ENCODE measurements around the gene IER5L.
"Not testable (repeated sequence)": the region's sequence is repeated elsewhere in the genome, so short reads cannot be mapped to it uniquely, and the experiment has no call there.

Gene IER5L

DNA sequence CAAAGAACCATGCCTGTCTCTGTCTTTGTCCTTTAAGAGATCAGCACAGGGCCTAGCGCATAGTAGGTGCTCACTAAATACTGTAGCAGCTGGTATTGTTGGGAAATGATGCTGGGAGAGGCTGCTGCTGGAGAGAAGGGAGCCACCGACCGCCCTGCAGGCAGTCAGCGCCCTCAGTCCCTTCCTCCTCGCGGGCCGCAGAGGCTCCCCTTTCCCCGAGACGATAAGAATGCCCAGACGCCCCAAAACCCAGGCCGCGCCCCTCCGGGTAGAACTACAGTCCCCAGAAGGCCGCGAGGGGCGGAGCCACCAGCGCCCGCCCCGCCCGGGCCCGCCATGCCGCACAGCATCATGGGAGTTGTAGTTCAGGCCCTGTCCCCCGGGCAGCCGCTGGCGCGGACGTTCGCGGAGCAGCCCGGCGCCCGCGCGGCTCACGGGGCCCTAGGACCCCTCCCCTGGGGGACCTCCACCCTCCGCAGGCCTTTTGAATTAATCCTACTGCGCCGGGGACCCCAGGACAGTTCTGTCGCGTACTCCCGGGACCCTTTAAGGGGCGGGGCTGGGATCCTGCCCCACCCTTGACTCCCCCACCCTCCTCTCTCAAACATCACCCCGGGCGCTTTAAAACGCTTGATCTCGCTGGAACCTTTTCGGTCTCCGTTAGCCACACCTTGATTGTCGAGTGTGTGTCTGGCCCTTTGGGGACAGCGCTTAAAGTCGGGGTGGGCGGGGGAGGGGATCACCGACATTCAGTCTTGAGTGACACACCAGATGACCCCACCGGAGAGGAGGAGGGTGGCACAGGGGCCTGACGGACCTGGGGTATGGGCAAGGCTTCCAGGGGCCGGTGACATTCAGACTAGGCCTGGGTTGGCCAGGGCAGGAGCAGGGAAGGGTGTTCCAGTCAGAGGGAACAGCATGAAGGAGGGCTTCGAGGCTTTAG lies 24.8 kb upstream of the IER5L start:
- FAIRE-seq = no peak

DNA sequence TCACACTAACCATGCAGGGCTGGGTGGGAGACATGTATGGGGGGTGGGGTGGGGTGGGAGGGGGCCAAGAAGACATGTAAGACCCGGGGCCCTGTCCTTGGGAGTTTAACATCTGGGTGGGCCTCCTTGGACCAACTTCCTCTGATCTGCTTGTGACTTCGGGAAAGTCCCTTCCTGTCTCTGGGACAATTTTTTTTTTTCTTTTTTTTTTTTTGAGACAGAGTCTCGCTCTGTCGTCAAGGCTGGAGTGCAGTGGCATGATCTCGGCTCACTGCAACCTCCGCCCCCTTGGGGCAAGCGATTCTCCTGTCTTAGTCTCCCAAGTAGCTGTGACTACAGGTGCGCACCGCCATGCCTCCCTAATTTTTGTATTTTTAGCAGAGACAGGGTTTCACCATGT lies 23.8 kb upstream of the IER5L start:
- FAIRE-seq = no peak

DNA sequence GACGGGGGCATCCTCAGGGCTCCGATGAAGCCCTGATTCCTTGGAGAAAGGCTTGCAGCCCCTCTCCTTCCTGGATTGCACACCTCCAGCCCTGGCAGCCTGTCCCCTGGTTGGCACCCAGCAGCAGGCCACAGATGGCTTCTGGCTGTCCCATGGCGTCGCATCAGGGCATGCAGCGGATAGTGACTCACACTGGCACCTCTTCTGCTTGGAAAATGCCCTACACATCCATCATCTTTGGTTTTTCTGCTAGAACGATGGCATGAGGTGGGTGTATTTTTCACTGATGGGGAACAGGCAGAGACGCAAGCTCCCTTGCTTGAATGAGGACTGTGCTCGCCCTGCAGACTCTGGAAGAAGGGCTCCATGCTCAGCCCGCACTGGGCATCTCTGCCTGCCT lies 23.2 kb upstream of the IER5L start:
- no peak for FAIRE-seq

DNA sequence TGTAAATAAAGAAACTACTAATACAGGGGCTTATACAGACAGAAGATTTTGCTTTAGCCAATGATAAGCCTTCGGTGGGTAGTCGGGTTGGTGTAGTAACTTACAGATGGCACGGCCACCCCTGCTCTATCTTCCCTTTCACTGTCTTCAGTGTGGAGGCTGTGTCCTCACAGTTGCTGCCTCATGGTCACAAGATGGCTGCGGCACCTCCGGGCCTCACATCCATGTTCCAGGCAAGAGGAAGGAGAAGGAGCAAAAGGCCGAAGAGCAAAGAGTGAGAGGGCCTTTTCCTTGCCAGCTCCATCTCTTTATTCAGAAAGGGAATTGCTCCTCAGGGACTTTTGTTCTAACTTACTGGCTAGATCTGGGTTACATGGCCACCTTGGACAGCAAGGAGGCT lies 22.2 kb upstream of the IER5L start:
- no peak for FAIRE-seq

GRCh38 chr9:129199044-129199435 lies 21.0 kb upstream of the IER5L start:
- no peak for FAIRE-seq

DNA sequence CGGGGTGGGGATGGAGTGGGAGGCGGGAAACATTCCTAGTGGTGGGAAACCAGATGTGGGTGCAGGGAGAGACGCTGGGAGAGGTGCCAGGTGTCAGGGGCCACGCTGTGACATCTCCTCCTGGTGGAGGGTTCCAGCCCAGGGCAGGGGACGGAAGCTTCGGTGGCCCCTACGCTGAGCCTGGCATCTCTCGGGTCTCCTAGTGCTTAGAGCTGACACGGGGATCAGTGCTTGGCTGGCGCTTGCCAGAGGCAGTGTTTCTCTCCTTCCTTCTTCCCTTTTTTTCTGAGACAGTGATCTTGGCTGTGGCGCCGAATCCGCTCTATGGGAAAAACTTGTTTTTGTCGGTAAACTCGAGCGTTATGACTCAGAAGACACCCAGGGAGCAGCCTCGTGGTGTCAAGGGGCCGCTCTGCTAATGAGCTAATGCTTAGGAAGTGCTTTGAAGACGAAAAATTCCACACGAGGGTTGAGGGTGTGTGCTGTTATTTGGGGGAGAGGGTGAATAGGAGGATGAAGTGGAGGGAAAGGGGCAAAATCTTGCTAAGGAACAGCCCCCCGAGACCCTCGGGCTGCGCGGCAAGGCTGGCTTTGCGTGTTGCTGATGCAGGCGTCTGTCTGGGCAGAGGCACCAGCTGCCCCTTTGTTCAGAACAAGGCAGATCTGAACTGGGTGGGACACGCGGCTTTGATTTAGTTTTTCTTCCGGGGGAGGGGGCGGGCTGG lies 20.4 kb upstream of the IER5L start:
- FAIRE-seq = no peak

DNA sequence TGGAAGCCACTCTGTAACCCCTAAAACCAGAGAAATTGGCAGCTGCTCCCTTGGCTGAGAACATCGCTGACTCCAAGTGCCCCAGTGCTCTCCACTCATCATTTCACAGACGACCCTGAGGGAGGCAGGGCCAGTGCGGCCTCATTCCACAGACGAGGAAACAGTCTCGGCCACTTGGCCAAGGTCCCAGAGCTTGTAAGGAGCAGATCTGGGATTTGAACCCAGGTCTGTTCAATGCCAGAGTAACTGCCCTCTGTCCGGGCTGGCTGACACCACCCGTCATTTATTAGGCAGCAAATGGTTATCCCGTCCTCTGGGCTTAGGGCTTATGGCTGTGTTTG lies 19.9 kb upstream of the IER5L start:
- no peak for FAIRE-seq

GRCh38 chr9:129197045-129197444 lies 19.0 kb upstream of the IER5L start:
- FAIRE-seq = not testable (repeated sequence)

DNA sequence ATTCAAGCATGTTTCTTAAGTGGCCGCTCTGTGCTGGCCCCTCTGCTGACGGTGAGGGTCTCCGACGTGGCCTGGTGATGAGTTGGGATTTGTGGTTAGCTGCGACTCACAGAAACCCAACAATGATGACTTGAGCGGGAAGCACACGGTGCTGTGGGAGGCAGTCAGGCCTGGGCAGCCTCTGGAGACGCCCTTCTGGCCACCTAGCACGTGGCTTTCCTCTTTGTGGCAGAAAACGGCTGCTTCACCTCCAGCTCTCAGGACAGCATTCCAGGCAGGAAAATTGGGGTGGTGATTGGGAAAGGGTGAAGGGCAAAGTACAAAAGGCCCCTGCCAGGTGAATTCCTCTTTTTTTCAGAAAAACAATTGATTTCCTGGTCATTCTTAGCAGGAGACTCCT lies 17.5 kb upstream of the IER5L start:
- no peak for FAIRE-seq

DNA sequence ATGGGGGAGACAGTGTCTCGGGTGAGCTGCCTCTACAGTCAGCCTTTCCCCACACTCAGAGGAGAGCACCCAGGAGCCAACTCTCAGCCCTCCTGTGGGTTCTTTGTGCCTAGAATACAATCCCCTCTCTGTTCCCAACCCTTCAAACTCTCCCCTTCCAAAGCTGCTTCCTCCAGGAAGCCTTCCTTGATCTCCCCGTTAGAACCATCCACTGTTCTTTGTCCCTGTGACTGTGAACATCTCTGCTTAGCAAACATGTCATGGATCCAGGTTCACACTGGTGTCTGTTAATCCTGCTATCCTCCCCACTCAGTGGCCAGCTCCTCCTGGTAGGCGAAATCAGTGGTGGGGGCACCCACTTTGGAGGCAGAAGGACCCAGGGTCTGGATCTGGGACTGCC lies 16.2 kb upstream of the IER5L start:
- no peak for FAIRE-seq

DNA sequence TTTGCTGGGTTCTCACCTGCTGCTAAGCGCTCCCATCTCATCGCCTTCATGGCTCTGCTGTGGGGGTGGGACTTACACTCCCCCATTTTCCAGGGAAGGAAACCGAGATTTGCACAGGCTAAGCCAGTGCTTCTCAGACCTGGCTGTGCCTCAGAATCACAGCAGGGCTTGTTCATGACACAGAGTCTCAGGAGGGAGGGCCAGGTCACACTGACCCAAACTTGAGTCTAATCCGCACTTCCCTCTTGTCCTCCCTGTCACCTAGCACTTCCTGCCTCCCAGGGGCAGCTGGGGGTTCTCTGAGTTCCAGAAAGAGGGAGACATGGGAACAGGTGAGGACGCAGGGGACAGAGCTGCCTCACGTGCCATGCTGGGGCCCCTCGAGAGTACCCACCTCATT lies 15.6 kb upstream of the IER5L start:
- FAIRE-seq = no peak

GRCh38 chr9:129191234-129191633 lies 13.2 kb upstream of the IER5L start:
- FAIRE-seq = no peak

DNA sequence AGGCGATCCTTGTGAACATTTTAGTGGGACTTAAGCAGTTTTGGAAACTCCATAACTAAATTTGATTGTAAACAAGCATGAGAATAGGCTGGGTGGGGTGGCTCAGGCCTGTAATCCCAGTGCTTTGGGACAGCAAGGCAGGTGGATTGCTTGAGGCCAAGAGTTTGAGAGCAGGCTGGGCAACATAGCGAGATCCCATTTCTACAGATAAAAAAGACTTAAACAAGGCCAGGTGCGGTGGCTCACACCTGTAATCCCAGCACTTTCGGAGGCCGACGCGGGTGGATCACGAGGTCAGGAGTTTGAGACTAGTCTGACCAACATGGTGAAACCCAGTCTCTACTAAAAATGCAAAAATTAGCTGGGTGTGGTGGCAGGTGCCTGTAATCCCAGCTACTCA lies 11.9 kb upstream of the IER5L start:
- FAIRE-seq = not testable (repeated sequence)

DNA sequence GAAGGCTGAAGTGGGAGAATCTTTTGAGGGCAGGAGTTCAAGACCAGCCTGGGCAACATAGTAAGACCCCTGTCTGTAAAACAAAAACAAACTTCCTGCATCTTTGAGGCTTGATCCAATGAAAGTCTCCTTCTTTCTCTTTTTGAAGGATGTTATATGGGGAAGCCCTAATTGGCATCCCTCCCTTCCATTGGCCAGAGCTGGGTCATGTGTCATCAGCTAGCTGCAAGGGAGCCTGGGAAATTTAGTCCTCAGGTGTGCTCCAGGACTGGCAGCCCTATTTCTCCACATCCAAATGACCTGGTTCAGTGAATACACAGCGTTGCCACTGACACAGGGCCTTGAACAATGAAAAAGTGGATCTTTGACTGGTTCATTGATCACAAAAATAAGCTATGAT lies 9.0 kb upstream of the IER5L start:
- no peak for FAIRE-seq

DNA sequence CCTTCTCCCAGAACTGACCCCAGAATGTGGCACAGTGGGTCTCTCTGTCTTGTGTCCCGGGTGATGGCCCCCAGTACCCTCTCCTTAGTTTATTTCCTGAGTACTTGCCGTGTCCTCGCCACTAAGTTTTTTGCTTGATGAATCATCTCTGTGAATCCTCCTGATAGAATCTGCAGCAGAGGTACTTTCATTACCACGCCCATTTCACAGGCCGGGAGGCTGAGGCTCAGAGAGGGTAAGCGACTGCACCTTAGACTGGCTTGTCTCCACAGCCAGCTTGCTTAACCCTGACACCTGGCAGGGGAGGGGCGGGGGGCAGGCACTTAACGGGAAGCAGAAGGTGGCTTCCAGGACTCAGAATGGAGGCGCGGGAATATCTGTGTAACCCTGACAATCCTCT lies 7.9 kb upstream of the IER5L start:
- FAIRE-seq = no peak

DNA sequence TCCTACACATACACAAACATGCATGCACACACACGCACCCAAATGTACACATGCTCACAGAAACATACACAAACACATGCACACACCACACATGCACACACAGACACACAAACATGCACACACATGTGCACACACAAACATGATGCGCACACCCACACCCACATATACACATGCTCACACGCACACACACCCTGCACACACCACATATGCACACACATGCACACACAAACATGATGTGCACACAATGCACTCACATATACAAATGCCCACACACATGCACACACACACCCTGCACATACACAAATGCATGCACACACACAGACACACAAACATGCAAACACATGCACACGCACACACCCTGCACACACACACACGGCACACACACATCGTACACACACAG lies 7.3 kb upstream of the IER5L start:
- no peak for FAIRE-seq

- no peak for FAIRE-seq
These were observed 6.6 kb upstream of the IER5L start for GRCh38 chr9:129184596-129185122.

DNA sequence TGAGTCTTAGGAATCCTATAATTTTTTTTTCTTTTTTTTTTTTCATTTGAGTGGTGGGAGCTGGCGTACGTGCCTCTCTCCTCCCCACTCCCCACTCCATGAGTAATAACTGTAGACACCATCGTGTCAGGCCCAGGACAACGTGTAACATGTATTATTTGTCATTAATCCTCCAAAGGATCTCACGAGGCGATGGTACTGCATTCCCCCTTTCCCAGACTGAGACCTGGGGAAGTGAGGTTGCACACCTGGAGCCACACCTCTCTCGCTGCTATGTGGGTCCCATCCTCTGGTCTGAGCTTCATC lies 6.1 kb upstream of the IER5L start:
- FAIRE-seq = no peak

DNA sequence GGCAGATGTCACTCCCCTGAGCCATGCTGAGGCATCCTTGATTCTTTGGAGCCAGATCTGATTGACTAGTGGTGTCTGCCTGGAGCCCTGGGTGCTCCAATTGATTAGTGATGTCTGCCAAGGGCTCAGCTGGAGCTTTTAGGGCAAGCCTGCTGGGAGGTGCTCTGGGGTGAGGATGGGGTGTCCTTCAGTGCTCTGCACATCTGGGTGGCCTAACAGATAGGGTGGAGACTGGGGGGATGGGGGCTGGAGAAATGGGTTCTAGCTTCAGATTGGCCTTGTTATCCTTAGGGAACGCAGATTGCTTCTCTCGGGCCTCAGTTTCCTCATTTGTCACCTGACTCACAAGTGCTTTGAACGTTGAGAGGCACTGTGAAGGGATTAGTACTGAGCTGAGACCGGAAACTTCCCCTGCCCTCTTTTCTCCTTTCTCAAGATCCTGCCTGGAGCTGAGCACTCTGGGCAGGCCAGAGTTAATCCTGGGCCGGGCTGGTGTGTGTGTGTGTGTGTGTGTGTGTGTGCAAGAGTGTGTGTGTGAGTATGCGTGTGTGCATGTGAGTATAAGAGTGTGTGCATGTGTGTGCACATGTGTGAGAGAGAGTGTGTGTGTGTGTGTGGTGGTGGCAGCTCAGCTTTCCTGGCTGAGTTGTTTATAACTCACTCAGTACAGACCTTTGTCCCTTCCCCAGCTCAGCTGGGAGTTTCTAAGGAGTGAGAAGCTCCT lies 5.6 kb upstream of the IER5L start:
- no peak for FAIRE-seq

GRCh38 chr9:129182625-129183494 lies 4.8 kb upstream of the IER5L start:
- FAIRE-seq = no peak

- FAIRE-seq = no peak
These were observed 4.1 kb upstream of the IER5L start for GRCh38 chr9:129182122-129182521.

DNA sequence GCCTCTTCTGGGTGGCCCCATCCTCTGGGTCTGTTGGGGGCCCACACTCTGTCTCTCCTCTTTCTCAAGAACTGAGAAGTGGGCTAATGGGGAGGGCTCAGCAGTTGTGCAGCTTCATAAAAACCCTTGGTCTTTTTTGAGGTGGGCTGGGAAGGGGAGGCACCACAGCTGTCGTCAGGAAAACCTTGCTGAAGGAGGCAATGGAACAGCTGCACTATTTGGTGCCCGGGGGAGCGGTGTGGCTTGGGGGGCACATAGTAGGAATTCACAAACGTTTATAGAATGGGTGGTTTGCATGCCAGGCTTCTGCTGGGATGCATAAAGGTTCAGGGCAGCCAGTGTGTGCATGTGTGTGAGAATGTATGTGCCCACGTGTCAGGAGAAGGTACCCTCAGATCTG lies 3.2 kb upstream of the IER5L start:
- no peak for FAIRE-seq

All from TTC549 (cell line).